HG03354 (cell line): ENCODE results near the gene OSBPL5.

Experiments
- ATAC-seq: cut with Tn5 transposase; IDR thresholded peaks from one replicate; pipeline ENCODE4 v1.9.1; 2021; ENCODE audit warnings: mild to moderate bottlenecking; ENCODE audit not compliant: unreplicated experiment, poor library complexity, severe bottlenecking

OSBPL5 gene

DNA sequence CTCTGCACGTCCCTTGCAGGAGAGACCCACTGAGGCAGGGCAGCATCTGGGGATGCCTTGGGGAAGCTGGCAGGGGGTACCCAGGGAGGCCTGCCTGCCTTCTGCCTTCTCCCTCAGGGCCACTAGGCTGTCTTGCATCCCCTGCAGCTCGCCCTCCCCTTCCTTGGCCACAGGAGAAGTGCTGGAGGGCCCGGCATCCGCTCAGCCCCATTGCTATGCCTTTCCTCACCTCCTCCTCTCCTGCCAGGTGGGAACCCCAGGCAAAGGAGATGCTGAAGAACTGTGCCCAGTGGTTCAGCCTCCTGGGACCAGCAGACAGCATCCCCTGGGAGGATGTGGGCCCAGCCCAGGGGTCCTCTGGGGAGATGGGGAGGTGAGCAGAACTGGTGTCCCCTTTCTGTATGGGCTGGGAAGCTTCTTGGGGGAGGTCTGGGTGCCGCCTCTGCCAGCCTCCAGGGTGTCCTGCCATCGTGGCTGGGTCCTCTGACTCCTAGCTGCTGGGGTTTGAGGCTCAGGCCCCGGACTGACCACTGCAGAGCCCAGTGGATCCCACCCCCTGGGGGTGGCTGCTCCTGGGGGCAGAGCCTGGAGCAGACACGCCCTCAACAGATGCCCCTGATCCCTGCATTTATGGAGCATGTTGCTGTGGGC, 32.9 kb upstream of the OSBPL5 start:
- no peak for ATAC-seq

DNA sequence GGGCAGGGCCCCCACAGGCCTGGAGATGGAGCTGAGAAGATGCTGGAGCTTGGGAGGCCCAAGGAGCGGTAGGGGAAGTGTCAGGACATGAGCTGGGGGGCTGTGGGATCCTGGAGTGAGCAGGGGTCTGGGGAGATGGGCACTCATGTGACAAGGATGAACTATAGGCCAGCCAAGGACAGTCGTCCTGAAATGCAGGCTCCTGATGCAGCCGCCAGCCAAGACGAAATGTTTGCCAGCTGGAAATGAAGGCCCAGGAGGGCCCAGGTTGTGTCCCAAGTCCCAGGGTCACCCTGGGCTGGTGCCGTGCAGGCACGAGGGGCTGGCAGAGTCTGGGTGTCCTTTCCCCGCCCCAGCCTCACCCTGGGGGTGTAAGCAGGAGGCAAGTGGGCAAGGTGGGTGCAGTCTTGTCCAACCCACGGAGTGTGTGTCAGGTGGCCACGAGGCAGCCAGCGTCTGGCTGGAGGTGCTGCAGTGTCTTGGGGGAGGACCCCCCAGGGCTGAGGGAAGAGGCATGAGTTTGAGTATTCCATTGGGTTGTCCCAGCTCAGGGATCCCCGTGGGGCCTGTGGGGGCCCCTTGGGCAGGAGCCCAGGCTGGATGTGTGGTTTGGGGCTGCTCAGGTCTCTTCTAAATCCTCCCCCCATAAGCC, 32.1 kb upstream of the OSBPL5 start:
- ATAC-seq = no peak

DNA sequence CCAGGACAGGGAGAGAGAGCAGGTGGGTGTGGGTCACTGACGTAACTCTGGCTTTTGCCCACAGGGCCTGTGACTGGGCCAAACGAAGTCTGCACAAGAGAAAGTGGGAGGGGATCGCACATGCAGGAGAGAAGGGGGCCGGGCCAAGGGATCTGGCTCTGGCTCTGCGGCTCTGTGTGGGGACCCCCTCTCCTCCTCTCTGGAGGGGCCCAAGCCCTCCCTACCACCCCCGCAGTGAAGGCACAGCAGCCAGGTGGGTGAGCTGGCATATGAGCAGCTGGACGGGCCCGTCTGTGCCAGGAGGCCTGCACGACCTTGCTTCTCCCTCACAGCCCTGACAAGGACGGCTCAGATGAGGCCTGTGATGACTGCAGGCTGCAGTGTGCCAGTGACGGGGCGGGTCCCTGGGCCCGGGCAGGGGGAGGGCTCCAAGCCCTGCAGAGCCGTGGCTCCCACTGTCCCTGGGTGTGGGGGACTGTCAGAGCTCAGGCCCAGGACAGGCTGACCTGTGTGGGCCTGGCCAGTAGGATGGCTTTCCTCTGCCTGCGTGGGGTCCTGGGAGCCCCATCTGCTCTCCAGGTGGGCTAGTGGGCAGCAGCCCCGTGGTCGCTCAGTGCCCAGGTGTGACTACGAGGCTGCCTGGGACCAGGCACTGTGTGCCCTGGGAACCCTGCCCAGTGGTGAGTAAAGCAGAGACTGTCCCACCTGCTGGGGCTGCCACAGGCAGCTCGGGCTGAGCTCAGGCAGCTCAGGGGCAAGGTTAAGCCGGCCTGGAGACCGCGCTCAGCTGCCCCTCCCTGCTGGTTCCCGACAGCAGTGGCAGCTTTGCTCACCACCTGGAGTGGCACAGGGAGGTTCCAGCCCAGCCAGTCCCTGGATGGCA, 31.3 kb upstream of the OSBPL5 start:
- no peak for ATAC-seq

DNA sequence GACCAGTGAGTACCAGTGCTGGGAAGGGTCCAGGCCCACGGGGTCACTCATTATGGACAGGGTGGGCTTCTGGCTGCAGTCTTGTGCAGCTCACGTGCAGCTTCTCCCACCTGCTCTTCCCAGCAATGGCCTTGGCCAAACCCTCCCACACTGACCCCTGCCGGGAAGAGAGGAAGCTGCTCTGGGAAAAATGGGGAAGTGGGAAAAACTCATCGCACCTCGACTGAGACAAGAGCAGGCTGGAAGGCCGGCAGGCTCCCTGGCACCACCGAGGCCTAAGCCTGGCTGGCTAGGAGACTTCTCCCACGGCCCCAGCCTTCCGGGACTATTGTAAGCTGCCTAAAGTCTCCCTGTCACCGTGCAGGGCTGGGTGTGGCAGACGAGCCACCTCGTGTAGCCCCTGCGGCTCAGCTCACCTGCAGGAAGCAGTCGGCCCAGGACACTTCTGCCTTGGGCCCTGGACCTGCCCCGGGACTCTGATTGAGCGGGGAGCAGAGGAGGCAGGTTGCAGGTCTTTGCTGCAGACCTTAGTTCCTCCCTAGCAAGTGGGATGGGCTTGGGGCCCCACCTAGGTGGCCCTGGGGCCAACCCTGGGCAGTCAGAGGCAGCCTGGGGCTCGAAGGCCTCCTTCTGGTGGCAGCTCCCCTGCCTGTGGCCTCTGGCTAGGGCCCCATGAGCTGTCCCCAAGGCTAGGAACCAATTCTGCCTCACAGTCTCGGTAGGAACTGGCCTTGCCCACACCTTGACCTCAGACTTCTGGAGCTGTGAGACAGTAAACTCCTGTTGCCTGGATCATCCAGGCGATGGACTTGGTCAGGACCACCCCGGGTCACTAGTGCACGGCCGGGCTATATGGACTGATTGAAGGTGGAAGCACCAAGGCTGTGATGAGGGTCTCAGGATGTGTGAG, 30.4 kb upstream of the OSBPL5 start:
- ATAC-seq = no peak

DNA sequence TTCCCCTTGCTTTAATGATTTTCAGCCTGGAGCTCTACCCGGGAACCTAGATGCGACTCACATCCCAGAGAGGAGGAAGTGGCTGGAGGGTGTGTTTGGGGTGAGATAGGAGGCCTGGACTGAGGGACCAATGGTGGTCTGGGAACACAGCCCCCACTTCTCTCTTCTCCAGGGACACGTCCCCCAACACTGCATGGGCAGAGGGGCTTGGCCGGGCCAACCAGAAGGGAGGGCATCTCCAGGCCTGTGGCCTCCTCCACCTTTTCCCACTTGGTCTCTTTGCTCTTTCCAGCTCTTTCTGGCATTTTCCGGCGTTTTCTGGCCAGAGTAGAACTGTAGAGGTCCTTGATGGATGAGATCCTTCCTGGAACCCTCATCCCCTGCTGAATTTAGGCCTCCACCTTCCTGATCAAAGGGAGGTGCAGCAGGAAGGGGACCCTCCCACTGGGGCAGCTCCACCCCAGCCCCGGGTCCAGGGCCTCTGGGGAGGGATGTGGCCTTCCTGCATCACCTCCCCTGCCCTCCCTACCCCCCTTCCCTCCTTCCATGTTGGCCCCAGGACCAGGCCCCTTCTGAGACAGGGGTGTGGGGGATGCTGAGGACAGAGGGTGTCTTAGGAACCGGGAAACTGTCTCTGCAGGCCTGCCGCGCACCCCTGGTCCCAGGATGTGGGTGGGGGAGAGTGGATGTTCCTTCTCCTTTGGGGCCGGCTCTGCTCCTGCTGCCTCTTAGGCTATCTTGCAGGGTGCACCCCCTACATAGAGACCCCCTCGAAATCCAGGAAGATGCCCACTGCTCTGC, 29.1 kb upstream of the OSBPL5 start:
- ATAC-seq = no peak

DNA sequence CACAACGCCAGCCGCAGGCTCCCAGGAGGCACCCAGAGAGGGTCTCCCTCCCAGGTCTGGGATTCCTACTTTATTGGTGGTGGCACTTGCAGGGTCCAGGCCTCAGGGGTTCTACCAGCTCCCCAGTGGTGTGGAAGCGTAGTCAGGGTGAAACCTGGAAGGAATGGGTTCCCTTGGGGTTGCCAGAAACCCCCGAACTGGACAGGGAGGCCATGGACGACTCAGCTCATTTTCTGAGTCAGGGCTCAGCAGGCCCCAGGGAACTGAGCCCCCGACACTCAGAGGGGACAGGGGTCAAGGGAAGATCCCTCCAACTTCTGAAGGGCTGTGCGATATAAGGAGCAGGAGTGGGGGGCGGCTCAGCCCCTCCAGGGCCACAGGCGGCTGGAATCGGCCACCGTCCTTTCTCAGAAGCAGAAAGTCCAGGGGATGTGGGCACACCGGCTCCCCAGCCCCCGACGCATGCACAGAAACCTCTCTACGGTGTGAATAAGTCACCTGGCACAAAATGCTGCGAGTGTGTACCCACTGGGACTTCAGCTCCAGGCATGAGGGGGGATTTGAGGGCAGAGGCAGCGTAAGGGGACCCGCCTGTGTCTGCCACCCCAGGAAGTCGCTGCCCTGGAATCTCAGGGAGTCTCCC, 28.4 kb upstream of the OSBPL5 start:
- no peak for ATAC-seq

DNA sequence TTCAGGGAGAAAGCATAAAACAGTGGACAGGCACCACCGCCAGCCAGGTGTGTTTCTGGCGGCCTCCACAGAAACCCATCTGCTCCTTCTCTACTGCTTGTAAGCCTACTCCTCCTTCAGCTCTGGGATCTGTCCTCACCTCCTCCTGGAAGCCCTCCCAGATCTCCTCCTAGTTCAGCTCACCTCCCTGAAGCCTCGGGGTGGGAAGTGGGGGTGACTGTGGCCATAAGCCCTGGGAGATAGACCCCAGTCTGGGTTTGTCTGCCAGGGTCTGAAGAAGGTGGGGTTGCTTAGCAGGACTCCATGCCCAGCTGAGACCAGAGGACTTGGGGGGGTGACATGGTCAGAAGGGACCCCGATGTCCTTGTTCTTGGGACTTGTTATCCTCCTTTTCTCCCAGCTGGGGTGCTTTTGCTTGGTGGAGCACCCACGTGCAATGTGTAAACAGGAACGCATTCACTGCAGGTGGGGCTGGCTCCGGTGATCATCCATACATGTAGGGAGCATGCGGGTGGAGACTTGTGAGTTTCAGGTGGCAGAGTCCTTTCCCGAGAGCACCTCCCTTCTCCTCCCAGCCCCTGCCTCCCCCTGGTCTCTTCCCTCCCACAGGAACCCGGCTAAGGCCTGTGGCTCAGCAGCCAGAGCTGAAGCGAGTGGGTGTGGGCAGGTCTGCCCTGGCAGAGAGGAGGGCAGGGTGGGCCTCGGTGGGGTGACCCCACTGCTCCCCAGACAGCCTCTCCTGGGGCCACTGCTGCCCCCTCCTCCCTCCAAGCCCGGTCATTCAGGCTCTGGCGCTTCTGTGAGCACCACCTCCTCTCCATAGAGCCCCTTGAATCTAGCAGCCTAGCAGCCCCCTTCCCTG, 27.6 kb upstream of the OSBPL5 start:
- no peak for ATAC-seq

DNA sequence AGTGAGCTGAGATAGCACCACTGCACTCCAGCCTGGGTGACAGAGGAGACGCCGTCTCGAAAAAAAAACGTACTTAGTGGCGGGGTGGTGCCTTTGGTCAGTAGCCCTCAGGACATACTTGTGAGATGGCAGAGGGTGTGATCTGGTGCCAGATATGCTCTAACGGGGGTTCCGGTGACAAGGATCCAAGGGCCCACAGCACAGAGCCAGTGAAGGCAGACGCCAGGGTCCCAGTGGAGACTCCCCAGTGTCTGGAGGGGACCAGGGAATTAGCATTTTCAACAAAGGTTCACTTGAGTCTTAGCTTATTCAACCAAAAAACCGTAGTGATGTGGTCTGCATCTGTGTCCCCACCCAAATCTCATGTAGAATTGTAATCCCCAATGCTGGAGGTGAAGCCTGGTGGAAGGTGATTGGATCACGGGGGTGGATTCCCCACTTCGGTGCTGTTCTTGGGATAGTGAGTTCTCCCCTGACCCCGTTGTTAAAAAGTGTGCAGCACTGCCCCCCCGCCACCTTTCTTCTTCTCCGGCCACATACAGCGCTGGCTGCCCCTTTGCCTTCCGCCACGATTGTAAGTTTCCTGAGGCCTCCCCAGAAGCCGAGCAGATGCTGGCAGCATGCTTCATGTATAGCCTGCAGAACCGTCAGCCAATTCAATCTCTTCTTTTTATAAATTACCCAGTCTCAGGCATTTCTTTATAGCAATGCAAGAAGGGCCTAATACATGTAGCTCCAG, 26.6 kb upstream of the OSBPL5 start:
- ATAC-seq = no peak

DNA sequence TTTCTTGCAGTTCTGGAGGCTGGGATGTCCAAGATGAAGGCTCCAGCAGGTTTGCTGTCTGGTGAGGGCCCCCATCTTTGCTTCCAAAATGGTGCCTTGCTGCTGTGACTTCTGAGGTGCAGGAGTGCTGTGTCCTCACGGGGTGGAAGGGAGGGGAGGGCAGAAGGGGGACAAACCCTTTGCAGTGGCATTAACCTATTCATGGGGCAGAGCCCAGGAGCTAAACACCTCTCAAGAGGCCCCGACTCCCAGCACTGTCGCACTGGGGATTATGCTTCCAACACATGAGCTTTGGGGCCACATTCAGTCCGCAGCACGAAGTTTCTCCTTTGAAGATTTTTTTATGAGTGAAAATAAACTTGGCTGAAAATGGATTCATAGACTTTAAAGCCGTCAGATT, 25.5 kb upstream of the OSBPL5 start:
- no peak for ATAC-seq

DNA sequence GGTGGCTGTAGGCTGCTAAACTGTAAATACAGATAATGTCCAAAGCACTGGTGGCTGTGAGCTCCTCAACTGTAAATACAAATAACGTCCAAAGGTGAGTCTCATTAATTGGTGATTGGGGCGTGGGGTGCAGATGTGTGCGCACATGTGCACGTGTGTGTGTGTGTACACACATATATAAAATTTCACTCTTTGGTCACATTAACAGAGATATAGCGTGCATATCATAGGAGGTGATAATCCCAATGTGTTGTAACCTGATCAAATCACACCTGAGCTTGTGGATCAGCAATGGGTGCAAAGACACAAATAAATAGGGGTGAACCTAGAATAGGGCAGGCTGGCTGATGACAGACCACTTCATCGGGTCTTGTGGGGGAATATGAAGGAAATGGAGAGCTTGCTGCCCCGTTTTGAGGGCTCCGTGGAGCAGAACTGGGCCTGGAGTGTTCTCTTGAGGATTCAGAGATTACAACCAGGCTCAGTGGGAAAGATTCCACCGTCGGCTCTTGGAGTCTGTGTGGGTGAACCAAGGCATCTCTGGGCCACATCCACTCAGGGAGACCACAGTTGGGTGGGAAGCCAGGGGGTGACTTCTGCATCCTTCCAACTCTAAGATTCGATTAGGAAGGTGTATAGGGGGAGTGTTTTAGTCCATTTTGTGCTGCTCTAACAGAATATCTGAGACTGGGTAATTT, 24.9 kb upstream of the OSBPL5 start:
- no peak for ATAC-seq

DNA sequence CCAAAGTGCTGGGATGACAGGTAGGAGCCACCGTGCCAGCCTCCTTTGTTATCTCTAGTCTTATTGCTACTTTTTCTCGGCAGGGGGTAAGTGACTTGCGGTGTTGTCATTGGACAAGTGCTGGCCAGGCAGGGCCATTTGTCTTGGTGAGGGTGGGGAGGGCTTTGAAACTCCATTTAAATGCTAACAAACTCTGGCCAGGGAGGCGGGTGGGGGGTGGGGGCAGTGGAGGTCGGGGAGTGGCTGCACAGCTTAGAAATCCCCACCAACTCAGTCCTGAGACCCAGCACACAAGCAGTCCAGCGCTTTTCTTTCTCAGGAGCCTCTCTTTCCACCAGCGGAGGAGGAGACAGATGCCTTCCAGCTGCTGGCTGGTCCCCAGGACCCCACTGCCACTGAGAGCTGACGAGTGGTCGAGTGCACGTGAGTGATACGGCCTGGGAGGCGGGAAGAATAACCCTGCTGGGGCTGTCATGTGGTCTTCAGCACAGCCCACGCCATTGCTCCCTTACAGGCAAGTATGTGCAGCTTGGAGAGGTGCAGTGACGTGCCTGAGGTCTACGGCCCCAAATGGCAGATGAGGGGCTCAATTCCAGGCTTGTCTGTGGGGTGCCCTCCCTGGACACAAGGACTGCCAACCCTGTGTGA, 24.2 kb upstream of the OSBPL5 start:
- ATAC-seq = no peak

DNA sequence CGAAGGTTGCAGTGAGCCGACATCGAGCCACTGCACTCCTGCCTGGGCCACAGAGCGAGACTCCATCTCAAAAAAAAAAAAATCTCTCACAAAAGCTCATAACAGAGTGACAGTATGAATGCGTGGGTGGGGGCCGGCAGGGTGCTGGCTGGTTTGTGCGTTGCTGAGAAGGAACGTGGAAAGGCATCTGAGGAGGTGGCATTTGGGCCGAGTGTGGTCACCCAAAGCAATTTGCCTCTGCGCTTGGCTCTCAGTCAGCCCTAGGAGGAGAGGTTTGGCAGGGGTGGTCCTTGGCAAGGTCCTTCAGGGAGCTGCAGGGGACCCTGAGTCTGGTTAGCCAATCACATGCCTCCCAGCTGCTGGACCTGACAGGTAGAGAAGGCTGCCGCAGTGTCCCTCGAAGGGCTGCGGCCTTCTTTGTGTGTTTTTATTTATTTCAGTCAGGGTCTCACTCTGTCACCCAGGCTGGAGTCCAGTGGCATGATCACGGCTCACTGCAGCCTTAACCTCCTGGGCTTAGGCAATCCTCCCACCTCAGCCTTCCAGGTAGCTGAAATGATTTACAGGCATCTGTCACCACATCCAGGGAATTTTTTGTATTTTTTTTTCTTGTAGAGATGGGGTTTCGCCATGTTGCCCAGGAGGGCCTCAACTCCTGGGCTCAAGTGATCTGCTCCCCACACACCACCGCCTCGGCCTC, 23.5 kb upstream of the OSBPL5 start:
- no peak for ATAC-seq

DNA sequence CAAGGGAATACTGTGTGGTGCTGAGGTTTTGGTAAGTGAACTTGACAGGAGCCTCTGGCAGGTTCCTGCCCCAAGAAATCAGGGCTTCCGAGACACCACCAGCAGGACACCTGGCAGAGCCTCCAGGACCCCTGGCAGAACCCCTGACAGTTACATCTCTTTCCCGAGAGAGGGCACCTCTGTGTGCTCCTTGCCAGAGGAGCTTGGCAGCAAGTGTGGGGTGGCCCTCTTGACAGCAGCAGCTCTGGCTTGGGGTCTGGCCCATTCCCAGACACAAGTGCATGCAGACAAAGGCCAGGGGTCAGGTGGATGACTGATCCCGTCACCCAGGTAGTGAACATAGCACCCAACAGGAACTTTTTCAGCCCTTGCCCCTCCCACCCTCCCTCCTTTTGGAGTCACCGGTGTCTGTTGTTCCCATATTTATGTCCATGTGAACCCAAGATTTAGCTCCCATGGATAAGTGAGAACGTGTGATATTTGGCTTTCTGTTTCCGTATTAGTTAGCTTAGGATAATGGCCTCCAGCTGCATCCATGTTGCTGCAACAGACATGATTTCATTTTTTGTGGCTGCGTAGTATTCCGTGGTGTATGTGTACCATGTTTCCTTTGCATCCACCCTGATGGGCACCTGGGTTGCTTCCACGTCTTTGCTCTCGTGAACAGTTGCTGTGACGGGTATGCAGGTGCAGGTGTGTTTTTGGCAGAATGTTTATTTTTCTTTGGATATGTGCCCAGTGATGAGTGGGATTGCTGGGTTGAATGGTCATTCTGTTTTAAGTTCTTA, 21.2 kb upstream of the OSBPL5 start:
- no peak for ATAC-seq

DNA sequence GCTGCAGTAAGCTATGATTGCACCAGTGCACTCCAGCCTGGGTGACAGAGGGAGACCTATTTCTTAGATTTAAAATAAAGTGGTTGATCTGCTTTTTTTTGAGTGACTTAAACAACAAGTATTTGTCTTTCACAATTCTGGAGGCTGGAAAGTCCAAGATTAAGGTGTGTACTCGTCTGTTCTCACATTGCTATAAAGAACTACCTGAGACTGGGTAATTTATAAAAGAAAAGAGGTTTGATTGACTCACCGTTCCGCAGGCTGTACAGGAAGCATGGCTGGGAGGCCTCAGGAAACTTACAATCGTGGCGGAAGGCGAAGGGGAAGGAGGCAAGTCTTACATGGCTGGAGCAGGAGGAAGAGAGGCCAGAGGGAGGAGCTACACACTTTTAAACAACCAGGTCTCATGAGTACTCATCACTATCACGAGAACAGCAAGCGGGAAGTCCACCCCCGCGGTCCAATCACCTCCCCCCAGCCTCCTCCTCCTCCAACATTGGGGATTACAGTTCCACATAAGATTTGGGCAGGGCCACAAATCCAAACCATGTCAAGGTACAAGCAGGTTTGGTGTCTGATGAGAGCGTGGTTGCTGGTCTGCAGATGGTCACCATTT, 19.7 kb upstream of the OSBPL5 start:
- no peak for ATAC-seq
